Measurements from ENCODE around the gene LETM1.

The LETM1 gene

GRCh38 chr4:1770245-1770644, 85.7 kb downstream of the LETM1 start:
- no peak for TF ChIP-seq CTCF (IDR thresholded peaks at IDR 0.05)
- DNase-seq (ENCODE audit: low spot score), result no peak
- Histone ChIP-seq H3K4me3 (no peak overlapping the region), H3K27ac (no peak overlapping the region)

- Histone ChIP-seq H3K27ac (no peak overlapping the region), H3K4me3 (no peak overlapping the region)
- TF ChIP-seq CTCF (IDR thresholded peaks at IDR 0.05), result no peak
- DNase-seq (ENCODE audit: low spot score), result no peak
These were observed 86.3 kb downstream of the LETM1 start for GRCh38 chr4:1769692-1770091.

- DNase-seq (ENCODE audit: low spot score), result no peak
- Histone ChIP-seq H3K27ac (no peak overlapping the region), H3K4me3 (no peak overlapping the region)
- TF ChIP-seq CTCF (IDR thresholded peaks at IDR 0.05), result no peak
These were observed 87.5 kb downstream of the LETM1 start for GRCh38 chr4:1768367-1769034.

- H3K4me3 ChIP-seq, result peak overlapping the region; percentile 74
- H3K27ac ChIP-seq, result no peak overlapping the region
- no peak for TF ChIP-seq CTCF (IDR thresholded peaks at IDR 0.05)
- DNase-seq (ENCODE audit: low spot score), result no peak
These were observed 88.1 kb downstream of the LETM1 start for GRCh38 chr4:1767770-1768366.

- Histone ChIP-seq H3K4me3 (peak overlapping the region; percentile 74), H3K27ac (no peak overlapping the region)
- TF ChIP-seq CTCF (IDR thresholded peaks at IDR 0.05), result no peak
- no peak for DNase-seq (ENCODE audit: low spot score)
These were observed 88.7 kb downstream of the LETM1 start for GRCh38 chr4:1767061-1767769.

GRCh38 chr4:1766106-1767060, 89.6 kb downstream of the LETM1 start:
- no peak overlapping the region for H3K27ac ChIP-seq
- no peak for TF ChIP-seq CTCF (IDR thresholded peaks at IDR 0.05)
- DNase-seq (ENCODE audit: low spot score), result no peak
- peak overlapping the region; percentile 74 for H3K4me3 ChIP-seq
